ENCODE data around the gene GANC.
"Not testable (repeated sequence)": the region's sequence is repeated elsewhere in the genome, so short reads cannot be mapped to it uniquely, and the experiment has no call there.

Gene GANC, protein sequence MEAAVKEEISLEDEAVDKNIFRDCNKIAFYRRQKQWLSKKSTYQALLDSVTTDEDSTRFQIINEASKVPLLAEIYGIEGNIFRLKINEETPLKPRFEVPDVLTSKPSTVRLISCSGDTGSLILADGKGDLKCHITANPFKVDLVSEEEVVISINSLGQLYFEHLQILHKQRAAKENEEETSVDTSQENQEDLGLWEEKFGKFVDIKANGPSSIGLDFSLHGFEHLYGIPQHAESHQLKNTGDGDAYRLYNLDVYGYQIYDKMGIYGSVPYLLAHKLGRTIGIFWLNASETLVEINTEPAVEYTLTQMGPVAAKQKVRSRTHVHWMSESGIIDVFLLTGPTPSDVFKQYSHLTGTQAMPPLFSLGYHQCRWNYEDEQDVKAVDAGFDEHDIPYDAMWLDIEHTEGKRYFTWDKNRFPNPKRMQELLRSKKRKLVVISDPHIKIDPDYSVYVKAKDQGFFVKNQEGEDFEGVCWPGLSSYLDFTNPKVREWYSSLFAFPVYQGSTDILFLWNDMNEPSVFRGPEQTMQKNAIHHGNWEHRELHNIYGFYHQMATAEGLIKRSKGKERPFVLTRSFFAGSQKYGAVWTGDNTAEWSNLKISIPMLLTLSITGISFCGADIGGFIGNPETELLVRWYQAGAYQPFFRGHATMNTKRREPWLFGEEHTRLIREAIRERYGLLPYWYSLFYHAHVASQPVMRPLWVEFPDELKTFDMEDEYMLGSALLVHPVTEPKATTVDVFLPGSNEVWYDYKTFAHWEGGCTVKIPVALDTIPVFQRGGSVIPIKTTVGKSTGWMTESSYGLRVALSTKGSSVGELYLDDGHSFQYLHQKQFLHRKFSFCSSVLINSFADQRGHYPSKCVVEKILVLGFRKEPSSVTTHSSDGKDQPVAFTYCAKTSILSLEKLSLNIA (N-terminal part only)

DNA sequence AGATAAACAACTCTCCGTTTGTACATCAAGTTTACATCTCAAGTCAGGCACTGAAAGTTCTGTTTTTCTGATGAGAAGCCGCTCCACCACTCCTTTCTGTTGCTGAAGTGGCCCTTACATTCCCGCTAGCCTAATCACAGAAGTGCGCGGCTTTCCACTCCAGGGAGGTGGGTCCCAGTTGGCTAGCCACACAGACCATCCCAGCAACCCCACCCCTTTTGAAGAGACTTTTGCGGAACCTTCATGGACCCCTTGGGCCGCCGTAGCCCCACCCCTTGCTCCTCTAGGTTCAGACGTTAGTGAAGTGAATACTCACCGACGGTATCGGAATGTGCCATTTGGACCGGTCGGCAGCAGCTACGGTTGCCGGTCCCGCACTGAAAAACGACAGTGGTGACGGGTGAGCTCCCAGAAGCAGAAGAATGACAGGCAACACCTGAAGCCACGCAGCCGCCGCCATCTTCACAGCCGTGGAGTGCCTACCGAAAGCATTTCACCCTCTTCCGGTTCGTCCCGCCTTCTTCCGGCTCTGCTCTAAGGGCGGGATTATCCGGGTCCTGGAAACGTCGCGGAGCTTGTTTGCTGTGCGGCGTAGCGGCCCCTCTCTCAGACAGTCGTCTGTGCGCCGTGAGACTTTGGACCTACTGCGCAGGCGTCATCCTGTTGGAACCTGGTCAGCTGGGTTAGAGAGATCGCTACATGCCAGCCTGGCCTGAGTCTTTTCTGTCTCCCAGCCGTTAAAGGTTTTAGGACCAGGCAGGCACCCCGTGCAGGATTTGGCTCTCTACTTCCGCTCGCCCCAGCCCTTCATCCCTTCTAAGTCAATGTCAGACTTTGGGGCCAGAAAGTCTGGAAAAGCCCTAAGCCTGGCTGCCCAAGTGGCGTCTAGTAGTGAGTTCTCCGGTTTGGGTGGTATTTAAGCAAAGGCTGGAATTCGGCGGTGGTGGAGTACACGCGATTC lies at the start of gene GANC, which contains the start of gene TMEM87A:
GANC (plus strand) TSS at position 263 of the 961 bp plus-strand sequence. CDS start 1,281 bp downstream, outside the sequence.
TMEM87A (minus strand) TSS at position 495 of the 961 bp plus-strand sequence; CDS start at position 460, 35 bp downstream.
- peak; percentile 90 for DNase-seq (ENCODE audit: low read depth)

DNA sequence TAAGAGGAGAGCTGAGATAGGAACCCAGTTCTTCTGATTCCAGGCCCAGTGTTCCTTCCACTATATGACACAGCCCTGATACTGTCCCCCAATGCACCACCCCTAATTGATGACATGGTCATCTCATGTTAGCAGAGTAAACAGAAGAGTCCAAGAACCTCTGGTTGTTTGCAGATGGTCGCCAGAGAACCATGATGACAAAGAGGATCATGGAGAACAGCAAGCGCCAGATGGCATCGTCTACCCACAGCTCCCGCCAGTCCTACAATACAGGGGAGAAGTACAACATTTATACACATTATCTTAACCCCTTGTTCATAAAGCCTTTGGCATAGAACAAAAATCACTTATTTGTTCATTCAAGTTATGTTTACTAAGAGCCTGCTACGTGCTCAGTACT lies 46.4 kb upstream of the GANC start:
- DNase-seq (ENCODE audit: low read depth), result no peak

DNA sequence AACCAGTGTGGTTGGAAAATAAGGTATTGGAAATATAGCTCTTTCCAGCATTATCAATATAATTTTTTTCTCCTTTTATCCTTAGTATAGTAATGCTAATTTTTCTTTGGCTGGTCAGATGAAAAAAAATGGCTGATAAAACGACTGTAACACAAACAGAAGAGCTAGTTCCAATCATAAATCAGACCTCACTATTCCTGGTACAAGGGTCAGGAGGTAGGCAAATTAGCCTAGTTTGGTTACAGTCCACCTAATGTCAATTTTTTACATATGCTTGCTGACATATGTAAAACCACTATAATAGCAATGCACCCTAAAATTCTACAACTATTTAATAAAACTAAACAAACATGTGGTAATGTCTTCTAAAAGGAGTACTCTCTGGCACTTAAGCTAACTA lies 45.0 kb upstream of the GANC start:
- no peak for DNase-seq (ENCODE audit: low read depth)

DNA sequence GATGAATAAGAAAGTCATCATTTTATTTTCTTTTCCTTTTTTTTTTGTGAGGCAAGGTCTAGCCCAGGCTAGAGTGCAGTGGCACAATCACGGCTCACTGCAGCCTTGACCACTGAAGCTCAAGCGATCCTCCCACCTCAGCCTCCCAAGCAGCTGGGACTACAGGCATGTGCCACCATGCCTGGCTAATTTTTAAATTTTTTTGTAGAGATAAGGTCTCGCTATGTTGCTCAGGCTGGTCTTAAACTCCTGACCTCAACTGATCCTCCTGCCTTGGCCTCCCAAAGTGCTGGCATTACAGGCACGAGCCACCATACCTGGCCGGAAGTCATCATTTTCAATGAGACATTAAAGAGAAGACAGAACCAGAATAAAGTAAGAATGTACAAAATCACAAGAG lies 44.0 kb upstream of the GANC start:
- not testable (repeated sequence) for DNase-seq (ENCODE audit: low read depth)

DNA sequence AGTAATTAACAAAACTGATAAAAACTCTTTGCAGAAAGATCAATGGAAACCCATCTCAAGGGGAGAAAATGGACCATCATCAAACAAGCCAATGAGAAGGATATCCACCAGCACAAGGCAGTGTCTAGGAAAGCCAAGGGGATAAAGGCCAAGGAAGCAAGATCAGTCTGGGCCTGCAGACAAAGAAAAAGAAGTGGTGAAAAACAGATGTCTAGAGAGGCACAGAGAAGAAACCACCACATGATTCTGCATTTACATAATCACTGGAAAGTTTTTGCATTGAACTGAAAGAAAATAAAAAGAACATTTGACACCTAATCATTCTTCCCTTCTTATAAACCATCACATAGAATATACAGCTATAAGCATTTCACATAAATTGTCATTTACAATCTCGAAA lies 41.9 kb upstream of the GANC start:
- DNase-seq (ENCODE audit: low read depth), result no peak

DNA sequence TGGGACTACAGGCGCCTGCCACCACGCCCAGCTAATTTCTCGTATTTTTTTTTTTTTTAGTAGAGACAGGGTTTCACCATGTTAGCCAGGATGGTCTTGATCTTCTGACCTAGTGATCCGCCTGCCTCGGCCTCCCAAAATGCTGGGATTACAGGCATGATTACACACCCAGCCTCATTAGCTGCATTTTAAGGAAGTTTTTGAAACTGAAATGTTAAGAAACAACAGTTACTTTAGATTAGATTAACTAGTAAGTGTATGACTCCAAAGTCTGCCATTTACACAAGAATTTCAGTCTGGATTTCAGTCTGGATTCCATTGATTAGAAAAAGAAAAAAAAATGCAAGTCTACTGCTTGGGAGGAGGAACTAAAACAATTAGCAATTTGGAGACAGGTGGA lies 40.4 kb upstream of the GANC start:
- no peak for DNase-seq (ENCODE audit: low read depth)

DNA sequence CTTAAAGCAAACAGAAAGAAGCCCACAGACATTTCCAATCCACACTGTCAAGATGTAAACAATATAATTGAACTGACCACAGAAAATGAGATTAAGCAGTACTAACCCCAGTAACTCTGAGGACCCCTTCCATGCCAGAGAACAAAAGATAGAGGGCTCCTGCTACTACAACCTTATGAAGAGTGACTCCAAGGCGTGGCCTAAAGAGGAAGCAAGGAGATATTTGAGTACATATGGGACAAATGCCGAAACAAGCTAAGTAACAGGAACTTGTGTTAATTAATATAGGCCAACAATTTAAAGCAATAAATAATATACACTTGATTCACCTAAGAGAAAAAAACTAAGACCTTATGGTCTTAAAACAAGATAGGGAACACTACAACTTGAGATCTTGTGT lies 39.9 kb upstream of the GANC start:
- DNase-seq (ENCODE audit: low read depth), result no peak

DNA sequence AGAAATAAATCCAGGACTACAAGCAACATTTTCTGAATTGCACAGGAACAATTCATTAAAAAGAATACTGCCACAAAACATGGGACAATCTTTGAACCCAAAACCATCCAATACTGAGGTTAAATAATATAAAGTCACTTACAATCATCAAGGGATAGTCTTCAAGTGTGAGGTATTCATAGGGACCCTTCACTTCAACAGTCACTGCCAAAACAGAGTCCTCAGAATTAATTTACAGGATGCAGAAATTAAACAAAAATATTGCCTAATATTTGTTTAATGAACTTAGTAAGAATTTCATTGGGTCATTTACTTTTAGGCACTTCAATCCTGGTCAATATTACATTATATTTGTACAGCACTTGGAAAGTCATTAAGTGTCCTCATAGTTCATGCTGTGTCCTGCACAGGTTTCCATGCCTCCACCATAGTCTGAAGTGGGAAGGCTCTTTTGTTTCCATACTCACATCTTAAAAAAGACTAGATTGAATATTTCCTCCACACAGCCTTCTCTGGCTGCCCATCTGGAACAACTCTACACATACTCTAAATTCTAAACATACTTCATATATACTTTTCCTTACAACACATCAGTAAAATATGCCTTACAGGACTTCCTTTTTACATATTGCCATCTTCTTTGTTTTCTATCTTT lies 33.3 kb upstream of the GANC start:
- no peak for DNase-seq (ENCODE audit: low read depth)

DNA sequence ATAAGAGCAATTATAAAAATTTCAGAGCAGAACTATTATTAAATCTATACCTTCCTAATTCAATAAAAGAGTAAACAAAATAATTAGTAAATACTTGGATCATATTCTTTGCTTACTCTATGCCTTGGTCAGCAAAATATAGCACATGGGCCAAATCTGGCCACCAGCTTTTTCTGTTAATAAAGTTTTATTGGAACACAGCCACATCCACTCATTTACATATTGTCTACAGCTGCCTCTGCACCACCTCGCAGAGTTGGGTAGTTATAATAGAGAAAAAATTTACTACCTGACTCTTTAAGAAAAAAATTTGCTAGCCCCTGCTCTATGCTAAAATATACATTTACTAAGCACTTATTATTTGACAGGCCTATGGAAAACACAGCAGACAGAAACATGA lies 32.2 kb upstream of the GANC start:
- no peak for DNase-seq (ENCODE audit: low read depth)

DNA sequence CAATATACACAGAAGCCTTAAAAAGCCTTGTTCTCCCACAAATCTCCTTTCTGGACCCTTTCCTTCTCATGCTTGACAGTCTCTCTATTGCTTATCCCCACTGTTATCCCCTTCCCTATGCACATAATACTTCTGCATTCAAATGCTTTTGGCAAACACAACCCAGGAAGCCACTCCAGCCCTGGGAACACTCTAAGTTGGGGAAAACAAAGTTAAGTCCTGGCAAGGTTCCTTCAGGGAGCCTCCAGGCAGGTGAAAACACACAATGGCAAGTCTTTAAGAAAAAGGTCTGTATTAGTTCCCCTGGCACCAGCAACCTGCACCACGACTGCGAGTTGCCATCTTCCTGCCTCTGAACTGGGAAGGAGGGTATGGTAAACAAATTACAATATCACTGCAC lies 19.7 kb upstream of the GANC start:
- DNase-seq (ENCODE audit: low read depth), result no peak

DNA sequence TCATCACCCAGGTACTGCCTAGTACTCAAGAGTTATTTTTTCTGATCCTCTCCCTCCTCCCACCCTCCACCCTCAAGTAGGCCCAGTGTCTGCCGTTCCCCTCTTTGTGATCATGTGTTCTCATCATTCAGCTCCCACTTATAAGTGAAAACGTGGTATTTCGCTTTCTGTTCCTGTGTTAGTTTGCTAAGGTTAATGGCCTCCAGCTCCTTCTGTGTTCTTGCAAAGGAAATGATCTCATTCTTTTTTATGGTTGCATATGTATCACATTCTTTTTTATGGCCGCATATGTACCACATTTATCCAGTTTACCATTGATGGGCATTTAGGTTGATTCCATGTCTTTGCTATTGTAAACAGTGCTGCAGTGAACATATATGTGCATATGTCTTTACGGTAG lies 8.2 kb upstream of the GANC start:
- DNase-seq (ENCODE audit: low read depth), result no peak

DNA sequence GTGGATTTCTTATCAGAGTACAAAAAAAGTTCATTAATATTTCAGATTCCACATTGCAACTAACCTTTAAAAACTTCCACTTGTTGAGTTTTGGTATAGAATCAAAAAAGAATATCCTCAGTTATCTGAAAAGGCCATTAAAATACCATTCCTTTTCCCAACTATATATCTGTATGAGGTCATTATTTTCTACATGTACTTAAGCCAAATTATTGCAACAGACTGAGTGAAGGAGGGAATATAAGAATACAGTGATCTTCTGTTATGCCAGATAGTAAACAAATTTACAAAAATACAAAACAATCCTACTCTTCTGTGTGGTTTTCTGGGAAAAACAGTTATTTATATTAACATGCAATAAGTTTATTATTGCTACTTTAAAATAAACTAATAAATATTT lies 5.7 kb upstream of the GANC start:
- no peak for DNase-seq (ENCODE audit: low read depth)

DNA sequence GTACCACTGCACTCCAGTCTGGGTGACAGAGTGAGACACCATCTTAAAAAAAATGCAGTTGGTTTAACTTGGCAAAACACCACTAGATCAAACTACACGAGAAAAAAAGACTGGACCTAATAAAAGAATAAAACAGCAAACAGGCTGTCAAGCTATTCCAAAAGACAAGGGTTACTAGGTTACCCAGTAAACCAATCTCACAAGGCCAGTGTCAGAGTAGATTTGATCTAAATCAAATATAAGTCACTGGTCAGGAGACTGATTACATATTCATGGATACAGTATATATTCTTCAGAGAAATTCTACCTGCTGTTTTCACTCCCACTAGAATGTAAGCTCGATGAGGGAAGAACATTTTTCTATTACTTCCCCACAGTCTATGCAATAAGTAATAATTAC lies 2.5 kb upstream of the GANC start:
- no peak for DNase-seq (ENCODE audit: low read depth)

DNA sequence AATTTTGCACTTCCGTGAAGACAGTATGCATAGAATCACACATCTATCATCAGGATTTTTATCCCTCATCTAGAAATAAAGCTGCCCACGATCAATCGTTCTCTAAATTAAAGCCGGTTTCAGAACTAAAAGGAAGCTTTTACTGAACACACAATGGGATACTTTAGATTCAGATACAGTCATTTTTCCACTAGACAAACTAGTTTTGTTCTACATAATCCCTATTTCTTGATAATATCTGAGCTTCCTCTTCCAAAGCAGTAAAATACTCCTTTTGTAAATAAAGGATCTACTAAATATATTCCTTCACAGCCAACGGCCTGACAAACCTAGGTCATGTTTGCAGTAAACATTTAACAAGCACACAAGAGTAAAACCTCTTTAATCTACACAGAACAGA lies 2.0 kb upstream of the GANC start:
- DNase-seq (ENCODE audit: low read depth), result no peak

DNA sequence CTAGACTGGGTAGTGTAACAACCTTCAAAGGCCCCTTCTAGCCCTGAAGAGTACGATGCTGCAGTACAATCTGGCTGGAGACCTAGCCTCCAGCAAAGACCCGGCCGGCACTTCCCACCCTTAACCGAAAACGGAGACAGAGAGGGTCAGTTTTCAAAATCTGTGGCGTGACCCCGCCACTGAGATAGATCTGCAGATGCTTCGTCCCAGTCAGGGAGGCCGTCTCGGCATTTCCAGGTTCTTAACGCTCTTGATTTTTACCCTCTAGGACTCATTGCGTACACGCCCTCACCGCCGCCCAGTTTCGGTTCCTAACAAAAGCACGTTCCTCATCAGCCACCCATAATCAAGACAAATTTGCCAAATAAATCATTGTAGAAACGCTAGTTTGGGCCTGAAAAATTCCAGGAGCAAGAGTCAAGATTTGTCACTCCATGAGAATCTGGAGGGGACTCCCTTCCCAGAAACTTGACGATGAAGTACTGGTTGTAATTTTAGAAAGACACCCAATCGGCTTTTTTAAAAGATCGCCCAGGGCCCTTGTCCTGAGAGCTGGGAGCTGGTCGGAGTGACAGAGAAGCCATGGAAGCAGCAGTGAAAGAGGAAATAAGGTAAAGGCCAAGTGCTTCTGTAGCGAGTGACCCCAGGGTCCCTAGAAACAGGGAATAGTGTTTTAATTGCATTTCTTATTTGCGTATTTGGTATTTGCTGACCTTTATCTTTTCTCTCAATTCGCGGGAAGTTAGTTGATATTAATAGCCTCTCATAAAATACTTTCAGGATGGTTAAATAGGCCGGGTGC lies 1.1 kb downstream of the GANC start:
- peak; percentile 49 for DNase-seq (ENCODE audit: low read depth)

DNA sequence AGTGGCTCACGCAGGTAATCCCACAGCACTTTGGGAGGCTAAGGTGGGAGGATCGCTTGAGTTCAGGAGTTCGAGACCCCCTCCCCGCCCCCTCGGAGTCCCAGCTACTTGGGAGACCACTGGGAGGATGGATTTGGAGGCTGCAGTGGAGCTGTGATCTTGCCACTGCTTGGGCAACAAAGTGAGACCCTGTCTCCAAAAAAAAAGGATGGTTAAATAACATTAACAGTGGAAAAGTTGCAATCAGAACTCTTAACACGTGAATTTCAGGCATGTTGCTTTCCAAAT lies 1.6 kb downstream of the GANC start:
- no peak for DNase-seq (ENCODE audit: low read depth)

DNA sequence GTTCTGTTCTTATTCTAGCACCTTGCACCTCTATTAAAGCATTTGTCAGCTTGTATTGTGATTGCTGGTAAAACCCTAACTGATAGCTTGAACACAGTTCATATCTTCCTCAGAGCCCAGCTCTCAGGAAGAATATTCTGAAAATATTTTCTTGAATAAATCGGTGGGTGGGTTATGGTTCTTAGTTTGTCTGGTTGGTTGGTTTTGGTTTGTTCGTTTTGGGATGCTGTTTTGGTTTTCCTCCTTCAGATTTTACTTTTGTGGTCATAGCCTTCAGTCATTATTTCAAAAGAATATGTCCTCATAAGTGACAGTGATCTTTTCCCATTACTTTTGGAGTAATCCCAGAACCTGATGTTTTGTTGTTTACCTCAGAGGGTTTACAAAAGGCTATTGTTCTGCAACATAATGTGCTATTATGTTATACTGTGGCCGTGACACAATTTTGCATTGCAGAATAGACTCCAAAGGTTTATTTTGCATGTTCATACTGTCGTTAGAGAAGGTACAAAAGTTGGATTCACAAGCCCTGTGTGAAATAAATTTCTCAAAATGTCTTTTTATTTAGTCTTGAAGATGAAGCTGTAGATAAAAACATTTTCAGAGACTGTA lies 2.9 kb downstream of the GANC start:
- DNase-seq (ENCODE audit: low read depth), result no peak

DNA sequence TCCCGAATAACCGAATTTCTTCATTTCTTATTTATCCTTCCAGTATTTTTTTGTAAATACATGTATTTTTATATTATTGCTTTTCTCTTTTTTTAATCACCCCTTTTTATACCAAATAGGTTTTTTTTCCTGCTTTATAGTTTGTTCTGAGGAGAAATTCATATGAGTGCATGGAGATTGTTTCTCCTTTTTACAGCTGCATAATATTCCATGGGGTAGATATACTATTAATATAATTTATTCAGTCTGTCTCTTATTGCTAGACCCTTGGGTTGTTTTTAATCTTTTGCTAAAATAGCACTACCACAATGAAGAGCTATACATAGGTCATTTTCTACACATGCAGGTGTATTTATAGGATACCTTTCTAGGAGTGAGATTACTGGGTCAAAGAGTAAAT lies 3.8 kb downstream of the GANC start:
- DNase-seq (ENCODE audit: low read depth), result no peak

DNA sequence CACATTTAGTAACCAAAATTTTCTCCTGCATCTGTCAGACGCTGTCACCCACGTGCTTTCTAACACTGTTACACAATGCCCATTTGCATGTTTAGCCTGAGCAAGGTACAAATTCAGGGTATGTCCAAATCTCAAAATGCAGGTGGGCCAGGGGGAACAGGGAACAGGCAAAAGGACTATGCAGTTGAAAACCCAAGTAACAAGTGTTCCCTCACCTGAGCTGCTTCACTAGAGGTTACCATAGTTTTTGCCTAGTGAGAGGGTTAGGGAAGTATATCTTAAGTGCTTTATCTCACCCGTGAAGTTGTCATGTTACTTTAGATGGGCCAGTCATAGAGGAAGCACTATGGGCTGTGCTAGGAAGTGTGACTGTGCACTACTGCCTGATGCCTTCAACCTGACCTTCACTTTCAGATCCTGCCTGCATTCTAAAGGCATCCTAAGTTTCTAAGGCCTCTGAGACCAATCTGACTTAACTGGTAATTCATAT lies 6.3 kb downstream of the GANC start:
- no peak for DNase-seq (ENCODE audit: low read depth)

DNA sequence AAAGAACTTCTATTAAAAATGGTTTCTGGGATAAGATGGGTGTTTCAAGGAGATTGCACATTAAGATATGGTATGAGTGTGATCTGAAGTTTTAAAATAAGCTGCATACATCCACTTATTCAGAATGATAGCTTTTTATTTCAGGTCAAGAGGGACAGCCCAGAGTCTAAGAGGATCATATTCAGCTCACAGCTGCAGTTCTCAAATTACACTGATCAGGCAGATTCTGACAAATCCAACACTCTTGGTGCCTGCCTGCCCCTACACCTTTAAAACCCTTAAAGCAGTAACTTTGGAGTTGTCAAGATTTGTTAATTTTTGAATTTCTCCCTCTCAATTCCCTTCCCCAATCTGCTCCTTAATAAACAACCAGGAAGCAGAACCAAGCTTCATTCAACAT lies 9.3 kb downstream of the GANC start:
- DNase-seq (ENCODE audit: low read depth), result no peak
